ENCODE measurements around the gene SMO.

GRCh38 chr7:129186749-129187260 lies 1.6 kb upstream of the SMO start:
- TF ChIP-seq EZH2 (IDR thresholded peaks at IDR 0.05; ENCODE audit: borderline replicate concordance) = no peak
- no peak for TF ChIP-seq CTCF (IDR thresholded peaks at IDR 0.05; ENCODE audit: poor library complexity)

All from hepatocyte (in vitro differentiated cells).